GM21390 (cell line): Measurements from ENCODE around the gene FAM217A.
"Not testable (repeated sequence)": the region's sequence is repeated elsewhere in the genome, so short reads cannot be mapped to it uniquely, and the experiment has no call there.

Experiments used
- ATAC-seq: cut with Tn5 transposase; IDR thresholded peaks from one replicate; pipeline ENCODE4 v1.9.1; 2021; ENCODE audit not compliant: unreplicated experiment

Gene FAM217A

DNA sequence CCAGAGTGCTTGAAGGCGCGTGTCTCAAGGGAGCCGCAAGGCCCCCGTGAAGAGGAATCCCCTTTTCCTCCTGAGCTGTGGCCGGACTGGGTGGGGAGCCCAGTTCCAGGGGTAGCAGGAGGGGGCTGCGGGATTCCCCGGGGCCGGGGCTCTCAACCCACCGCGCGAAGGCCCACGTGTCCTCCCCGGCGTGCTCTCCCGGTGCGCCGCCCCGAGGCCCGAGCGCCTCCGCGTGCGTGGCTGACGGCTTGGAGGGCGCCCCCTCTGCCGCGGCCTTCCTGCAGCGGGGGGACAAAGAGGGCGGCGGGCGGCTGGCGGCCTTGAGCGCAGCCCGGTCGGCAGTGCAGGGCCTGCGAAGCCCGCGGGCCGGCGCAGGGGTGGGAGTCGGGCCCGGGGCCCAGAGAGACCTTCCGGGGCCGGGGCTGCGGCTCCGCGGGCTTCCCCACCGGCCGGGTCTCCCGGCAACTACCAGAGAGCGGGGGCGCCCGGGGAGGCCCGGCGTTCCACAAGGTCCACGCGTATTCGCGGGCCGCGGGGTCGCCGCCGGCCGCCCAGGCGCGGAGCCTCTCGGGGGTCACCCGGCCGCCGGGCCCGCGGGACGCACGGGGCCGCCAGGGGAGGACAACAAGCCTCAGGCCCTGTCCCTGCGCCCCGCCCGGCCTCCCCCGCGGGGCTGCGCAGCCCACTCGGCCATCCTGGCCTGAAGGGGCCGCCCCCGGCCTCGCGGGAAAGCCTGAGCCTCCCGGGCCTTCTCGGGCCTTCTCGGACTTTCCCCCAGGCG, at the start of gene FAM217A:
Gene FAM217A (minus strand): TSS at position 447 of the 781 bp plus-strand sequence. CDS start 1,723 bp downstream, outside the sequence.
- ATAC-seq, result no peak

DNA sequence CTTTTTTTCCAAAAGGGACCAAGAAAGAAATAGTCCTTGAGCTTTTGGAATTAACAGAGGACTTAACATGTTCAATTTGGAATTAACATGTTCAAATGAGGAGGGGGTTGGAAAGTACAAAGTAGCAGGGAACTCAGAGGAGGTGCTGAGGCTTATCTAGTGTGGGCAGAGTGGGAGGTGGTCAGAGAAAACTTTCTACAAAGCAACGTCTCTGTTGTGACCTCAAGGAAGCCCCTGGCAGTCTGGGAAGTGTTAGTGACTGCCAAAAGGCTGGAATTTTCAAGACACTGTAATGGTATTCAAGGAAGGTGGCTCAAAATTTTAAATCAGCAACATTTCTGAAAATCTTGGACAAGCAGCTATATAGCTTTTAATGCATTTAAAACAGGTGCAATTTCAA, 49.1 kb upstream of the FAM217A start:
- ATAC-seq, result no peak

GRCh38 chr6:4125933-4126864, 47.3 kb upstream of the FAM217A start:
- ATAC-seq, result no peak

- ATAC-seq, result no peak
Observed at GRCh38 chr6:4125500-4125899, 46.6 kb upstream of the FAM217A start.

GRCh38 chr6:4124351-4124750, 45.4 kb upstream of the FAM217A start:
- ATAC-seq, result no peak

GRCh38 chr6:4115741-4116140, 36.8 kb upstream of the FAM217A start:
- ATAC-seq, result no peak

- ATAC-seq, result no peak
Observed at GRCh38 chr6:4114123-4114522, 35.2 kb upstream of the FAM217A start.

DNA sequence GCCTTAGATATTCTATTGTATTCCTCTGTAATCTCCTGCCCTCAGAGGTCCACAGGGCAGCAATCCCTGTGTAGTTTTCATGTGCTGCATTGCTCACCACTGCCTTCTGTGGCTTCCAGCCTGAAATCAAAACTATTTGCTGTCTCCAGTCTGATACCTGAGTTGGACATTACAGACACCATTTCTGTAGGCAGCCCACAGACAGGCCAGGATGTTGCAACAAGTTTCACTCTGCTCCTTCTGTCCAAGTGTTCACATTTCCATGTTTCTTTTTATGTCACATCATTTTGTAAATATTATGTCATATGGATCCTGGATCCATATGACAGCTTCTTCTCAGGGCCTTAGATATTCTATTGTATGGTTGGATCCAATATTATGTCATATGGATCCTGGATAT, 34.7 kb upstream of the FAM217A start:
- ATAC-seq, result no peak

DNA sequence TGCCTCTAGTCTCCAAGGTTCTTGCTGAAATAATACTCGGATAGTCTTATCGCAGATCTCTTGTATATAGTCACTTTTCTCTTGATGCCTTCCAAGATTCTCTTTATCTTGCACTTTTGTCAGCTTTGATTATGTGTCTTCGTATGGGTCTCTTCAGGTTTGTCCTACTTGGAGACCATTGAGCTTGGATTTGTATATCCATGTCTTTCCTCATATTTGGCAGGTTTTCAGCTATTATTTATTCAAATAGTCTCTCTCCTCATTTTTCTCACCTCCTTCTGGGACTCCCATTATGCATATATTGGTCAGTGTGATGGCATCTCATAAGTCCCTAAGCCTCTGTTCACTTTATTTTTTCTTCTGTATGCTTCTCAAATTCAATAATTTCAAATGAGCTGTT, 33.4 kb upstream of the FAM217A start:
- ATAC-seq, result no peak

DNA sequence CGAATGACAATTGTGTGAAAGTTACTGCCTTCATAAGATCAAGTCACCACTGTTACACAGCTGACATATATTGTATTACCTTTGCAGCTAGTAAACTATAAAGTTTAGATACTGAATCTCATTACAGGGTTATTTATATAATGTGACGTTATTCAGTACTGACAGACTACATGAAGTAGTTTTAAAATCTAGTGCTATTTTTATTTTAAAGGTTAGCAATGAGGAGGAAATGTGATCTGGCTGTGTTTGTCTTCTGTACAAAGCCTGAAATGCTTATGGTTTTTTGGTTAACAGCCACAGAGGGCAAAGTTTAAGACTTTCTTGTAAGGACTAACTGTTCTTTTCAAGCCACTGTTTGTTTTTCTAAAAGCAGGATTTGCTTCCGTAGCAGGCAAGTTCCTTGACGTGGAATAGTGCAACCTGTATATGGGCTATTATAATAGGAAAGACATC, 30.5 kb upstream of the FAM217A start:
- not testable (repeated sequence) for ATAC-seq

DNA sequence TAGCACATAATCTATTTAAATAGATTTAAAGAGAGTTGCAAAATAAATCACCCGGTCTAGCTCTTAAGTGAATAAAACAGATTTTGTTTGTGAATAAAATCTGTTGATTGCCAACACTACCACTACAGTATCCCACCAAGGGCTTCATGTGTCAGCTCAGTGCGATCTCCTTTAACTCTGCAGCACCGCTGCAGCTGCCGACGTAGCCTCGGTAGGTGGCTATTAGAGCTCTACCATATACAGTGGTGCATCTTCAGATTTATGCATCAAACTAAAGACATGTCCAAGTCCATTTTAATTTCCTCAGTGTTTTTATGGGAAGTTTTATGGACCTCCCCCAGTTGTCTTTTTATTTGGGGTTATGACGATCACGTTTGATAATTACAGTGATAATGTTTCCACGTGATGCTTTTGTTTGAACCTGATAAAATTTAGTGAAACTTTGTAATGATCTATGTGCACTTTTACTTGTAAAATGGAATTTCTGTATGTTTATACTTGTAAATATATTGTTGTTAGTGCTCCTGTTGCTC, 29.7 kb upstream of the FAM217A start:
- no peak for ATAC-seq

GRCh38 chr6:4107873-4108272, 28.9 kb upstream of the FAM217A start:
- no peak for ATAC-seq

DNA sequence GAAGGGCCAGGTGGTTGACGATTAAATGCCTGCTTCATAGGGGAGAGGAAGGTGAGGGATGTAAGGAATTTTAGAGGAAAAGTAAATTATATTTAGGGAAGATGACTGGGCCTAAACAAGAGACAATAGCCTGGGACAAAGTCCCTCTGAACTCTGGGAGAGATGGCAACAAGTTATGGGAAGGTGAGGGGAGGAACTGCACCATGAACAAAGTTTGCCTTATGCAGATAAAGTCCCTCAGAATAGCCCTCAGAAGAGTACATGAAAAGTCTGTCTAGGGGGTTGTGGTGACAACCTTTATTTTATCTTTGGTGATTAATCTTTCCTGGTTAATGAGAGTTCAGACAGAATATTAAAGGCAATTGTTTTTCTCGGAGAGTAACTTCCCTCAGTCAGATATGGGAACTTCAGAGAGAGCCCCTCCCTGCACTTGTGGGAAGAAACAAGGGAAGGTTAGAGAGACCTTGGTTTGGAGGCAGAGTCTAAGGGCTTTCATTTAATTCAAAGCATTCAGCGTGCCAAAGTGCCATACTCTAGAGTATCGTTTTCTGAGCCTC, 27.1 kb upstream of the FAM217A start:
- ATAC-seq, result no peak

- ATAC-seq, result no peak
Observed at GRCh38 chr6:4103929-4104328, 25.0 kb upstream of the FAM217A start.

- no peak for ATAC-seq
Observed at GRCh38 chr6:4102687-4103244, 23.8 kb upstream of the FAM217A start.

DNA sequence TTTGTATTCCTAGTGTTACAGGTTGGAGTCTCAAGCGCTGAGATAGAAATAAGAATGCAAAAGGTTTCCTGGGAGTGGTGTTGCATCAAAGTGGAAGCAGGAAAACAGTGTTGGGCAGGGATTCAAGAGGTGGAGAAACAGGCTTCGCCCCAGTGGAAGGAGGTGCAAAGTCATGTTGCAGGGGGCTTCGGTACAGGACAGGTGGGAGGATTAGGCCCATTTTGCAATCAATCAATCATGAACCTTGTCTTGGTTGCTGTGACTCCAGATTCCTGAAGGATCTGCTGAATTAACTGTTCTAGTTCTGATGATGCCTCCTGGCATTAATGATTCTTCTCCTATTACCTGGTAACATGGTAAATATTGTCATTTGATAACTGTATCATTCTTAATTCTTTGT, 22.4 kb upstream of the FAM217A start:
- no peak for ATAC-seq

- no peak for ATAC-seq
Observed at GRCh38 chr6:4100655-4101054, 21.7 kb upstream of the FAM217A start.

- ATAC-seq, result no peak
Observed at GRCh38 chr6:4093288-4093687, 14.4 kb upstream of the FAM217A start.

DNA sequence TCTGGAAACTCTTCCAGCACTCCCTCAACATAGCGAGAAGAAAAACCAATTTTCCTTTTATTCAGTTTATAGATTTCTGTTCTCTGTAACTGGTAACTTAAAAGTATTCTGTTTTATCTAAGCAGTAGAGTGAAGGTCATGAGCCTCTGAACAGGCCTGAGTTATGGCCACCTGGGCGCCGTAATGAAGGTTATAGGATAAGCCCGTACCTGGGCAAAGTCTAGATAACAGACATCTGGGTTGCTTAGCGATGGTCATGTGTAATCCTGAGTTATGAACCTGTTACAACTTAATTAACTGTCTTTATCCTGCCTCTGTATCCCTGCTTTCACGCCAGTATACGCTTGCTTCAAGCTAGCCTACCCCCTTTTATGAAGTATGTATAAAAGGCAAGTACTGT, 13.0 kb upstream of the FAM217A start:
- no peak for ATAC-seq

DNA sequence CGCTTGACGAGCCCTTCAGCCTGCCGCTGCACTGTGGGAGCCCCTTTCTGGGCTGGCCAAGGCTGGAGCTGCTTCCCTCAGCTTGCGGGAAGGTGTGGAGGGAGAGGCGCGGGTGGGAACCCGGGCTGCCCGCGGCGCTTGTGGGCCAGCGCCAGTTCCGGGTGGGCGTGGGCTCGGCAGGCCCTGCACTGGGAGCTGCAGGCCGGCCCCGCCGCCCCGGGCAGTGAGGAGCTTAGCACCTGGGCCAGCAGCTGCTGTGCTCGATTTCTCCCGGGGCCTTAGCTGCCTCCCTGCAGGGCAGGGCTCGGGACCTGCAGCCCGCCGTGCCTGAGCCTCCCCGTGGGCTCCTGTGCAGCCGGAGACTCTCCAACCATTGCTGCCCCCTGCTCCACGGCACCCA, 11.1 kb upstream of the FAM217A start:
- ATAC-seq, result not testable (repeated sequence)

DNA sequence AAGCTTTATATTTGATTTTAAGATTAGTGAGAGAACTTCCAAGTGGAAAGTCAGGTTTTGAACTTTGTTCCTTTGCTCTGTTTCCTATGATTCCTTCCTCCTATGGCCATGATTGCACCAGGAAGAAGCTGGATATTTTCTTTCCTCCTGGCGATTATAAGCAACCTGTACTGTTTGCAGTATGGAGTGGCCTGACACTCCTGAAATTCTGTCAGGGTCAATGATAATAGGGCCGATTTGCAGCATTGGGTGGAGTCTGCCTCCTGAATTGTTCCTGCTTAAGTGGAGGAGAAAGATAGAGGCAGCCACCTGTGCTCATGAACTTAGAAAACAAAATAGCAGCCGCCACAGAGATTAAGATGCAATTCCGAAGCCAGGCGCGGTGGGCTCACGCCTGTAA, 9.8 kb upstream of the FAM217A start:
- no peak for ATAC-seq
